Heart left ventricle (tissue), 13 donors: ENCODE results near the gene ARPC2.

Experiments
- POLR2A ChIP-seq, 2 donors: fragments of 450-650 bp; IDR thresholded peaks; one replicate each; pipeline ENCODE4 v1.6.1; 2017; ENCODE audit warnings: antibody characterized with exemption in 2 of 2, mild to moderate bottlenecking in 2 of 2, moderate library complexity in 2 of 2
- TF ChIP-seq, protein P1 (sequence below), 12 donors: fragments of 200-600 bp; sonication (generic) in 4 of 12; IDR thresholded peaks; one replicate each; pipeline versions ENCODE4 v1.5.0 to v1.8.0; 2018 to 2022; ENCODE audit warnings: antibody characterized with exemption in 12 of 12, mild to moderate bottlenecking in 5 of 12
- donor health status: ischemic (EF 13 %, LVEDD 7.1; RV severe dilation, severe dysfunction).
- donor health status: DM: no; HTN: yes; CAD: no.
- donor health status: DM: no; HTN: no; CAD: no.
- donor health status: ischemic (EF 25% LVEDD 6.9; RV normal size, moderate dysfunction).
- donor health status: ischemic (EF 25% LVEDD 5.7; RV mildly dilated, moderate dysfunction).
- donor health status: ischemic (EF 35%, LVEDD 5.7; RV mildly dilated, moderate dysfunction).
- donor health status: nonischemic (EF 11% LVEDD 7.7; RV severe dilation, severe dysfunction).
- donor health status: DM: yes; HTN: yes; CAD: no.
- donor health status: PGD.
- donor health status: ischemic (EF 29% LVEDD 5.4; RV normal size, mild dysfunction).
- donor health status: nonischemic (EF 23%, LVEDD 6.1; RV moderate dilation, normal function).

DNA sequence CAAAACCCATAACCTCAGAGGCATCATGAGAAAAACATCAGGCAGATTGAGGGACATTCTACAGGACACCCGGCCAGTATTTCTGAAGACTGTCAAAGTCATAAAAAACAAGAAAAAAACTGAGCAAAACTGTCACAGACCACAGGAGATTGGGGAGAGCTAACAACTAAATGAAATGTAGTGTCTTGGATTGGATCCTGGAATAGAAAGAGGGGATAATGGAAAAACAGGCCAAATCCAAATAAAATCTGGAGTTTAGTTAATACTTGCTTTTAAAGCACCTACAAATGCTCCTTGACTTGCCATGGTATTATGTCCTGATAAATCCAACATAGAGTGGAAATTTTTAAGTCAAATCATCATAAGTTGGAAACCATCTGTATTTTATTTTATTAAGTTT, 32.7 kb upstream of the ARPC2 start:
- TF ChIP-seq, protein P1, sequence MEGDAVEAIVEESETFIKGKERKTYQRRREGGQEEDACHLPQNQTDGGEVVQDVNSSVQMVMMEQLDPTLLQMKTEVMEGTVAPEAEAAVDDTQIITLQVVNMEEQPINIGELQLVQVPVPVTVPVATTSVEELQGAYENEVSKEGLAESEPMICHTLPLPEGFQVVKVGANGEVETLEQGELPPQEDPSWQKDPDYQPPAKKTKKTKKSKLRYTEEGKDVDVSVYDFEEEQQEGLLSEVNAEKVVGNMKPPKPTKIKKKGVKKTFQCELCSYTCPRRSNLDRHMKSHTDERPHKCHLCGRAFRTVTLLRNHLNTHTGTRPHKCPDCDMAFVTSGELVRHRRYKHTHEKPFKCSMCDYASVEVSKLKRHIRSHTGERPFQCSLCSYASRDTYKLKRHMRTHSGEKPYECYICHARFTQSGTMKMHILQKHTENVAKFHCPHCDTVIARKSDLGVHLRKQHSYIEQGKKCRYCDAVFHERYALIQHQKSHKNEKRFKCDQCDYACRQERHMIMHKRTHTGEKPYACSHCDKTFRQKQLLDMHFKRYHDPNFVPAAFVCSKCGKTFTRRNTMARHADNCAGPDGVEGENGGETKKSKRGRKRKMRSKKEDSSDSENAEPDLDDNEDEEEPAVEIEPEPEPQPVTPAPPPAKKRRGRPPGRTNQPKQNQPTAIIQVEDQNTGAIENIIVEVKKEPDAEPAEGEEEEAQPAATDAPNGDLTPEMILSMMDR (IDR thresholded peaks at IDR 0.05): no peak
- TF ChIP-seq POLR2A (IDR thresholded peaks at IDR 0.05): no peak
